Measurements from ENCODE around the gene C1orf56.

DNA sequence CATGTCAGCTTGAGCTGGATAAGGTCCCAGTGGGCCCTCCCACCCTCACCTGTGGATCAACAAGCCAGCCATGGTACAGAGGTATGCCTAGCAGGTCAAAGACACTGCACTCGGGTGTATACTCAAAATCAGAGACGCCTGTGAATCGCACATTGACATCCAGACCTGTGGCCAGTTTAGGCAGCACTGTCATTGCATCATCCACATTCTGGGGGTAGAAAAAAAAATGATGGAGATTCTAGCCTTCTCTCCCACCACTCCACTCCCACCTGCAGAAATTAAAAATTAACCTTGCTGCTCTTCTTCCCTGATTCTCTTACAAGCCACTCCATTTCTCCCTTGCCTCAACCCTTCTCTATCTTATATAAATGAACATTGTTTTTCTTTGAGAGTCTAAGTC, 47.1 kb upstream of the C1orf56 start:
- TF ChIP-seq GATA2 (IDR thresholded peaks at IDR 0.05; ENCODE audit: low read depth, low read length) (no peak), GATA3 (IDR thresholded peaks at IDR 0.05; ENCODE audit: low read depth, low read length) (no peak)
